GM12872 (cell line): ENCODE data around the gene HNRNPA2B1.

ENCODE experiments used
- CTCF ChIP-seq: IDR thresholded peaks from 3 replicates; pipeline ENCODE4 v1.5.1; 2011; ENCODE audit warnings: low read depth, mild to moderate bottlenecking, low read length, moderate library complexity; ENCODE audit not compliant: insufficient read depth

Gene HNRNPA2B1

GRCh38 chr7:26200444-26201246 lies at the start of gene HNRNPA2B1:
TSS of gene HNRNPA2B1 (minus strand) at chr7:26200746. CDS start at chr7:26200577, 169 bp downstream.
- TF ChIP-seq CTCF, result no peak

- no peak for TF ChIP-seq CTCF
Measured at GRCh38 chr7:26250239-26250638, 49.7 kb upstream of the HNRNPA2B1 start.

- TF ChIP-seq CTCF, result no peak
Measured at GRCh38 chr7:26245150-26245549, 44.6 kb upstream of the HNRNPA2B1 start.

- TF ChIP-seq CTCF, result no peak
Measured at GRCh38 chr7:26238032-26238431, 37.5 kb upstream of the HNRNPA2B1 start.

- no peak for TF ChIP-seq CTCF
Measured at GRCh38 chr7:26237035-26237807, 36.7 kb upstream of the HNRNPA2B1 start.

GRCh38 chr7:26233902-26234511 lies 33.5 kb upstream of the HNRNPA2B1 start:
- no peak for TF ChIP-seq CTCF

GRCh38 chr7:26227987-26228386 lies 27.4 kb upstream of the HNRNPA2B1 start:
- TF ChIP-seq CTCF, result no peak
